MCF 10A (cell line): ENCODE data around the gene ANO4. TPM values are rescaled to one million over a fixed set of nuclear protein-coding genes. Genes with fewer than 3 reads are reported as not detected.

Source experiments
- BruUV-seq: library from RNA; stranded (reverse); fragments of 400-500 nt; replicated peaks from 2 replicates; lab custom pipeline; 2021; lab: Mats Ljungman, UMichigan
- CTCF ChIA-PET: fragments of 300-600 bp; sonication (Branson Sonifier 250); formaldehyde crosslinking; extraction: SDS; loops from one replicate; lab custom pipeline; 2021; ENCODE audit warnings: antibody characterized with exemption, inconsistent platforms; lab: Yijun Ruan, JAX
- POLR2A ChIA-PET: fragments of 300-600, 350-650 bp; sonication (Branson Sonifier 250); formaldehyde crosslinking; extraction: SDS; loops from one replicate; lab custom pipeline; 2020; ENCODE audit warnings: antibody characterized with exemption, inconsistent platforms; lab: Yijun Ruan, JAX
- DNase-seq: peaks from one replicate; pipeline ENCODE4 v3.0.0-alpha.2; 2018; ENCODE audit not compliant: unreplicated experiment
- H3K27ac Mint-ChIP-seq: one replicate; pipeline ENCODE4 v1.8.0; 2022; ENCODE audit warnings: mild to moderate bottlenecking, low read depth, mixed read lengths; ENCODE audit not compliant: unreplicated experiment
- H3K27me3 Mint-ChIP-seq: one replicate; pipeline ENCODE4 v1.8.0; 2022; ENCODE audit warnings: mixed read lengths; ENCODE audit not compliant: insufficient read depth, unreplicated experiment
- H3K36me3 Mint-ChIP-seq: one replicate; pipeline ENCODE4 v1.8.0; 2022; ENCODE audit warnings: mild to moderate bottlenecking, moderate library complexity, mixed read lengths; ENCODE audit not compliant: insufficient read depth, unreplicated experiment
- H3K4me1 Mint-ChIP-seq: one replicate; pipeline ENCODE4 v1.8.0; 2022; ENCODE audit warnings: mixed read lengths; ENCODE audit not compliant: insufficient read depth, unreplicated experiment
- H3K4me3 Mint-ChIP-seq: one replicate; pipeline ENCODE4 v1.8.0; 2022; ENCODE audit warnings: mild to moderate bottlenecking, moderate library complexity, mixed read lengths; ENCODE audit not compliant: unreplicated experiment
- H3K9me3 Mint-ChIP-seq: one replicate; pipeline ENCODE4 v1.8.0; 2022; ENCODE audit warnings: mixed read lengths; ENCODE audit not compliant: unreplicated experiment
- intact Hi-C: fragments of 100-400 bp; cut with micrococcal nuclease; formaldehyde crosslinking; loops from 2 replicates; pipeline ENCODE4 v1.14.1; 2022
- total RNA-seq: library from RNA; stranded (reverse); gene quantifications from 2 replicates; pipeline ENCODE4 v1.2.3, GENCODE V29; 2022
- TF ChIP-seq, protein P1 (sequence below): fragments of 200-600 bp; IDR thresholded peaks from one replicate; pipeline ENCODE4 v1.8.0; 2022; ENCODE audit warnings: antibody characterized with exemption, mild to moderate bottlenecking; ENCODE audit not compliant: unreplicated experiment

The ANO4 gene
- total RNA-seq, 1 experiment from 2014 or later, result 0.91 TPM

DNA sequence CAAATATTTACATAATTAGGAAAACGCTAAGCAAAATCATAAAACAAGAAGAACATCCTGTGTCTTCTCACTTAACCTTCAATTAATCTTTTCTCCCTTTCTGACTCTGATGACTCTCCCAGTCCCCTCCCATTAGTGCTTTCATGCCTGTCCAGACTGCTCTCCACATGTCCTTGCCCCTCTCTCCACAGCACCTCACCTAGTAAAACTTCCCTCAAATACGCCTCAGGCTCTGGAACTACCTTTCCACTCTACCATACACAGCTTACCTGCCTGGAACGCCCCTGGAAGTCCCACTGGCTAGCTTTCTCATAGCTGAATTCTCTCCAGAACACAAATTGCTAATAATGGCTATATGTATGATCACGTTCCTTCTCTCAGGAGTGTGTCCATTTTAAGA is 370.7 kb downstream of the ANO4 start:
- no peak overlapping the region for H3K4me3 Mint-ChIP-seq
- H3K9me3 Mint-ChIP-seq, result no peaks in the 10 kb centered on the region
- no peaks in the 10 kb centered on the region for H3K36me3 Mint-ChIP-seq
- peaks cover 36% of the 10 kb centered on the region for H3K27me3 Mint-ChIP-seq
- H3K27ac Mint-ChIP-seq, result no peak overlapping the region
- TF ChIP-seq, protein P1, sequence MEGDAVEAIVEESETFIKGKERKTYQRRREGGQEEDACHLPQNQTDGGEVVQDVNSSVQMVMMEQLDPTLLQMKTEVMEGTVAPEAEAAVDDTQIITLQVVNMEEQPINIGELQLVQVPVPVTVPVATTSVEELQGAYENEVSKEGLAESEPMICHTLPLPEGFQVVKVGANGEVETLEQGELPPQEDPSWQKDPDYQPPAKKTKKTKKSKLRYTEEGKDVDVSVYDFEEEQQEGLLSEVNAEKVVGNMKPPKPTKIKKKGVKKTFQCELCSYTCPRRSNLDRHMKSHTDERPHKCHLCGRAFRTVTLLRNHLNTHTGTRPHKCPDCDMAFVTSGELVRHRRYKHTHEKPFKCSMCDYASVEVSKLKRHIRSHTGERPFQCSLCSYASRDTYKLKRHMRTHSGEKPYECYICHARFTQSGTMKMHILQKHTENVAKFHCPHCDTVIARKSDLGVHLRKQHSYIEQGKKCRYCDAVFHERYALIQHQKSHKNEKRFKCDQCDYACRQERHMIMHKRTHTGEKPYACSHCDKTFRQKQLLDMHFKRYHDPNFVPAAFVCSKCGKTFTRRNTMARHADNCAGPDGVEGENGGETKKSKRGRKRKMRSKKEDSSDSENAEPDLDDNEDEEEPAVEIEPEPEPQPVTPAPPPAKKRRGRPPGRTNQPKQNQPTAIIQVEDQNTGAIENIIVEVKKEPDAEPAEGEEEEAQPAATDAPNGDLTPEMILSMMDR, result no peak
- BruUV-seq, result no TSS peak
- no peak for DNase-seq
- ChIA-PET POLR2A (no interaction called here), CTCF (no interaction called here)
- intact Hi-C loops, result no loop called here
- H3K4me1 Mint-ChIP-seq, result no peaks in the 10 kb centered on the region

GRCh38 chr12:101166866-101167265 is 372.3 kb downstream of the ANO4 start:
- no peak for DNase-seq
- TF ChIP-seq, protein P1, result no peak
- BruUV-seq, result no TSS peak
- CTCF ChIA-PET, result no interaction called here
- Mint-ChIP-seq H3K4me3 (no peak overlapping the region), H3K36me3 (no peaks in the 10 kb centered on the region), H3K27ac (no peak overlapping the region), H3K27me3 (peaks cover 36% of the 10 kb centered on the region), H3K4me1 (no peaks in the 10 kb centered on the region), H3K9me3 (no peaks in the 10 kb centered on the region)
- intact Hi-C loops, result no loop called here
- POLR2A ChIA-PET, result no interaction called here

DNA sequence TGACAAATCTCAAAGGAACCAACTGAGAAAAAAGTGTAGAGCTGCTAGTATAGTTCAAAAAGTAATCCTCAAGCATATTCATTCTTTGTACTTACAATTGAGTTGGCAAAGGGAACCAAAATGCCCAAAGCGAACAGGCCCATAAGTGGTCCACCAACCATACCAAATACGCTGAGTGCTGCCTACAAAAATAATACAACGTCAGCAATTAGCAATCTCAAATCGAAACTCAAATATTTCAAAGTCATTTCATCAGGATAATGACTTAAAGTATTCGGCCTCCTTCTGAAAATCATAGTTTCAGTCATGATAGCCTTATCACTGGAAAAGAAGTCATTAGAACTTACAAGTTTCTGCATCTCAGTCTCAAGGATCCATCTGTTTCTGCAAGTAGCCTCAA is 373.4 kb downstream of the ANO4 start:
- Mint-ChIP-seq H3K27me3 (peaks cover 28% of the 10 kb centered on the region), H3K4me3 (no peak overlapping the region), H3K27ac (no peak overlapping the region), H3K9me3 (no peaks in the 10 kb centered on the region), H3K4me1 (no peaks in the 10 kb centered on the region), H3K36me3 (no peaks in the 10 kb centered on the region)
- BruUV-seq, result no TSS peak
- ChIA-PET CTCF (no interaction called here), POLR2A (no interaction called here)
- DNase-seq, result no peak
- intact Hi-C loops, result no loop called here
- TF ChIP-seq, protein P1, result no peak

DNA sequence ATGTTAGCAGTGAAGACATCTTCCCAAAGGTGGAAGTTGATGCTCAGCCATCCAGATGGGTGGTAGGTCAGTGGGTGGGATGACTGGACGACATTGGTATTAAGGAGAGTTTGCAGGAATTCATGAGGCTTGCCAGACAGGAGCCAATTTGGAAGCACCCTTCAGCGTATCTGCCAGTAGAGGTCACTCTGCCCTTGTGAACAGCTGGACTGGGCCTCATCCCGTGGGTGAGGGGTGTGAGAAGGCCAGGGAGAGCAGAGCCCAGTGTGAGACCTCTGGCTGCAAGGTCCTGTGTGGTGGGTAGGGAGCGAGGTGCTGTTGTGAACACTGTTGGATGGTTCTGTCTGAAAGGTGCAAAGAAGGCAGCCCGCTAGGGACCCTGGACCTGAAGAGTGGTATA is 377.7 kb downstream of the ANO4 start:
- H3K27ac Mint-ChIP-seq, result no peak overlapping the region
- BruUV-seq, result no TSS peak
- CTCF ChIA-PET, result interaction anchor here (0.6 kb wide), 1 partner anchor 227 kb away, joined by 3 read pairs; no protein-coding TSS in a partner anchor
- H3K9me3 Mint-ChIP-seq, result peaks cover 8% of the 10 kb centered on the region
- no peak for DNase-seq
- no peaks in the 10 kb centered on the region for H3K36me3 Mint-ChIP-seq
- intact Hi-C loops, result no loop called here
- H3K27me3 Mint-ChIP-seq, result no peaks in the 10 kb centered on the region
- no peaks in the 10 kb centered on the region for H3K4me1 Mint-ChIP-seq
- POLR2A ChIA-PET, result no interaction called here
- H3K4me3 Mint-ChIP-seq, result no peak overlapping the region
- TF ChIP-seq, protein P1, result no peak
